NCI-H2029 treated with DMSO at 0.1 percent for 48 hours (cell line): ENCODE measurements around the gene HOMER2.
"Not testable (repeated sequence)": the region's sequence is repeated elsewhere in the genome, so short reads cannot be mapped to it uniquely, and the experiment has no call there.

Experiments used
- DNase-seq: peaks from one replicate; lab custom pipeline; 2025; lab: John Stamatoyannopoulos, UW

The HOMER2 gene

DNA sequence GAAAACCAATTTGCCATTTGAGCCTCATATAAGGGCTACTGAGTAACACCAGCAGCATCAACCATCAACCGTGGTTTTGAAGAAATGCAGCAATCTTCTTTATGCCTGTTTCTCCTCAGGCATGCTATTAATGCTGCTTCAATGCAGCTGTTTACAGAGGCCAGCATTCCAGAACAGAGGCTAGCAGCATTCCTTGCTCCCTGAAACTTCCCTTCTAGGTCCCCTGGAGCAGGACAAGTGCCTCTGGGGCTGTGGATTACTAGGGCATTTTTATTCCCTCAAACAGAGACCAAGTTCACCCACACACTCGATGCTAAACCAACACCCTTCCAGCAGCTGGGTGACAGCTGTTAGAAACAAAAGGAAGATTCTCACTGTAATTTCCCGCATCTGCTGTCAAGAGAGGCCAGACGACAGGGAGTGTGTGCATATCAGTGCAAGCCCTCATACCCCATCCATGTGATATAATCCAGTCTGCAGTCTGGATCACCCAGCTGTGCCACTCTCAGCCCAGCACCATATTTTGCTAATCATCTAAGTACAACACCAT lies 57.5 kb downstream of the HOMER2 start:
- no peak for DNase-seq

DNA sequence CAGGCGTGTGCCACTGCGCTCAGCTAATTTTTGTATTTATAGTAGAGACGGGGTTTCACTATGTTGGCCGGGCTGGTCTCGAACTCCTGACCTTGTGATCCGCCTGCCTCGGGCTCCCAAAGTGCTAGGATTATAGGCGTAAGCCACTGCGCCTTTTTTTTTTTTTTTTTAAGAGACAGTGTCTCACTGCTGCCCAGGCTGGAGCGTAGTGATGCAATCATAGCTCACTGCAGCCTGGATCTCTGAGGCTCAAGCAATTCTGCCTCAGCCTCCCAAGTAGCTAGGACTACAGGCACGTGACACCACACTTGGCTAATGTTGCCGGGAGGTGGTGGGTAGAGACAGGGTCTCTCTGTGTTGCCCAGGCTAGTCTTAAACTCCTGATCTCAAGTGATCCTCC lies 59.0 kb downstream of the HOMER2 start:
- not testable (repeated sequence) for DNase-seq

DNA sequence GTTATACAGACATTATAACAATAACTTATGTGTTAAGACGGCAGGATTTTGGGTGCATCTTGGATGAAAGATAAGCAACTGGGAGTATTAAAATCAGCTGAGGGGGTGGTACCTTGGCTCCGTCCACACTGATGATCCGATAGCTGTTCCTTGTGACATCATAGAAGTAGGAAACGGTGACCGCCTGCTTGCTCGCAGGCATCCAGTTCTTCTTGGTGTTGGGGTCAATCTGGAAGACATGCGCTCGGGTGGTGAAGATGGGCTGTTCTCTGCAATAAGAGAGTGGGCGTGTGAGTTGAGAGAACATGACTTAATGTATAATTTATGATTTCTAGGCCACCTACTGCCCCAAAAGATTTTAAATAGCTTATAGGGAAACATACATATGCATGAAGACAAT lies 59.9 kb downstream of the HOMER2 start:
- no peak for DNase-seq

DNA sequence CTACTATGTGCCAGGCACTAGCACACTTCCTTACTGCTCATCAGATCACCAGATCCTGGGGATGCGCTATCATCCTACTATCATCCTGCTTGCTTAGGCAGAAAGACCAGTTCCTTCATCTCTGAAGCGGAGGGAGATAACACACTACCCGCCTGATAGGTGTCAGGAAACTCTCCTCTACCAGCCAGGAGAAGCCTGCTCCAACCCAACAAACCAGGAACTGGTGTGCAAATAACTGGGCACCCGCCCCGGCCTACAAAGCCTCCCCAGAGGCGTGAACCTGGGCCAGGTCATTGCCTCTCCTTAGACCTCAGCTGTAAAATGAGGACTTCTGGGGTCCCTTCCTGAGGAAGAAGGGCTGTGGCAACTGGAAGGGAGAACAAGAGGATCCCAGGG lies 61.5 kb downstream of the HOMER2 start:
- DNase-seq = no peak

DNA sequence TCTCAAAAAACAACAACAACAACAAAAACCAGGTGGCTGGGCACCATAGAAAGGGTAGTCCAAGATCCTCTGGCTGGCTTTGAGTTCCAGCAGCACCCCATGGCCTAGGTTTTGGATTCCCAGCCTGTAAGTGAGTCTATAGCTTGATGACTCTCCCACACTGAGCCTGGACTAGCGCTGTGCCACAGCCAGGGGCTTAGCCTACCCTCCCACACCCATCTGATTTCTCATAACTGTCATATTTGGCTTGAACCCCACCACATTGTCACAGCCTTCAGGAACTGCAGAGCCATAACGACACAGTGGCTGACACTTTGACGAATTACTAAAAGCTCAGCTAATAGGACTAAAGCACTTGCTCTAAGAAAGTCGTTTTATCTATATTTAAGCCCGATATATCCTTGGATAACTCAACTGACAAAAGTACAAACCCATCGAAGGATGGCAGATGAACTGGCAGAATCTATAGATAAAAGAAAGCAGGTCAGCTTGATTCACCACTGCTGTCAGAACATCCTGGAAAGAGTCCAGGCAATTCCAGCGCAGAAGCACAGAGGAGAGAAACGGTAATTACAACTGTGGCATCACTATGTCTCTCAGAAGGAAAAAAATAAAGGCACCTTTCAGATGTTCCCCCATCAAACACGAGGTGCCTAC lies 62.1 kb downstream of the HOMER2 start:
- no peak for DNase-seq

DNA sequence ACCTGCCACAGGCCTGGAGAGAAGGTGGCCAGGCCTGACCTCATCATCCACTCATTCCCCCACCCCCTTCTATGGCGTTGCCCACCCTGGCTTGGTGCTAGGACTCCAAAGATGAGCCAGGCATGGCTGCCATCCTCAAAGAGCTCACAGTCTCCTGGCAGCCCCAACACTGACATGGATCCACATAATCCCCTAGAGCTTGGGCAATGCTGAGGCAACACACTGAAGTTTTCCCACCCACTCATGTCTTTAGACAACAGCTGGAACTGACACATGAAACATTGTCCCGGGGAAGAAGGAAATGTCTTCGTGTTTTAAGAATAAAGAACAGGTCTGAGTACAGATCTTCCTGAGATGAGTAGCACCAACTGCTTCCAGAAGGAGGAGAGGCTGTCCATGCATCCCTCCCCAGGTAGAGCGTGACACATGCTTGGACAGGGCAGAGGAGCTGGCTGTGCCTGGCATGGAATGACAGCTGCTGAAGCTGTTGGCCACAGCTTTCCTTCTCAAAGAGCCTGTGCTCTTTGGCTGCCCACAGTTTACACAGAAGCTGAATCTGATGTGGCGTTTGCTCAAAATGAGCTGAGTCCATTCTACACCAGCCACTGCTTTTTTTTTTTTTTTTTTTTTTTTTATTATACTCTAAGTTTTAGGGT lies 70.1 kb downstream of the HOMER2 start:
- no peak for DNase-seq

DNA sequence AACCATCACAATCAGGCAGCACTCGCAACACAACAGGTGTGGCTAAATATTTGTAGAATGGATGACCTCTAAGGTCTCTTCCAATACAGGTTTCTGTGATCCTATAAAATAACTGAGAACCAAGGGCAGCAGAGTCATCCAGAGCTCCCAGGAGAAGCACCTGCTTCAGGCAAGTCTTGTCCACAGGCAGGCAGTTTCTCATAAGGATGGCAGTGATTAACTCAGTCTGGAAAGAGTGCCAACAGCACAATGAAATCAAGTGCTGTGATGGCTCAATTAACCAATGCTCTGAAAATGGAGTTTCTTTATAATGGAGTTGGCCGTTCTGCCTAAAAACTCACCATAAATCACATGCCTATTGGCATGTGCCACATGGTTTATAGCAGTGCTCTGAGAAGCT lies 70.8 kb downstream of the HOMER2 start:
- no peak for DNase-seq

DNA sequence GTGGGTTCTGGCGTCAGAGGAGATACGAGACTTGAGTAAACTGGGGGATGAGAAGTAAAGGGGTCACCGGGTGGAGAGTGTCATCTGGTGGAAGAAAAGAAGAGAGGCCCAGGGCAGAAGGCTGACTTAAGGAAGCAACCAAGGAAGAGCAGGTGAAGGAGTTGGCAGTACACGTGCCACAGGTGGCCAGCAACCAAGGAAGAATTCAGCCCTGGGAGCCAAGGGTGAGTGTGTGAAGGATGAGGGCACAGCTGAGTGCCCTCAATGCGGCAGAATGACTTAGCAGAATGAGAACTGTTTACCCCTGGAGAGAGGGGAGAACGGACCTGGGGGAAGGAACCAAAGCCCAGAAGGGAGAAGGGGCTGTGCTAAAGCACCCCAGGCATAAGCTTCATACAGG lies 71.8 kb downstream of the HOMER2 start:
- DNase-seq = no peak

DNA sequence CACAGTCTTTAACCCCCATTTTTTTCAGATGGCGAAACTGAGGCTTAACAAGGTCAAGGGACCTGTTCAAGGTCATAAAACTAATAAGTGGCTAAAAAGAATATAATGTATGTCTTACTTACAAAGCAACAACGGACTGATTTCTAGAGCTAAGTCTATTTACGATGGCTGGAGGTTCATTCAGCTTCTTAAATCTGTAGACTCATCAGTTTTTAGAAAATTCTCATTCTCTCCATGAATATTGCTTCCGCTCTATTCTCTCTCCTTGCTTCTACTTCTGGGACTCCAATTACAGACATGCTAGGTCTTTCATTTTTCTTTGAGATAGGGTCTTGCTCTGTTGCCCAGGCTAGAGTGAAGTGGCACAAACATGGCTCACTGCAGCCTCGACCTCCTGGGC lies 74.2 kb downstream of the HOMER2 start:
- no peak for DNase-seq

DNA sequence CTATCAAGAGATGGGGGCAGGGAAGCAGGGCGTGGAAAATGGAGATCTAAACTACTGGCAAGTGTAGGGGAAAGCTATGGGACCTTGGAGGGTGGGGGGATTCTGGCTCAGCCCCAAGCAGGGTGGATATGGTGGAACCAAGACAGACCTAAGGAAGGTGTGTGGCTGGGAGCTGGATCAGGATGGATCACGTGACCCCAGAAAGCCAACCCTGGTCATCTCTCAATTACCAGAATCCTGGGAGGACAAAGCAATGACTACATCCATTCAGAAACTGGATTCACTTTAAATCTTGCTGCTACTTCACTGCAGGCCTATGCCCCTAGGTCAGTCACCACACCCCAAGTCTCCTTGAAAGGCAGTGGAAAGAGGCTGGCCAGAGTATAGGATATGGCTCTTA lies 74.7 kb downstream of the HOMER2 start:
- DNase-seq = no peak

DNA sequence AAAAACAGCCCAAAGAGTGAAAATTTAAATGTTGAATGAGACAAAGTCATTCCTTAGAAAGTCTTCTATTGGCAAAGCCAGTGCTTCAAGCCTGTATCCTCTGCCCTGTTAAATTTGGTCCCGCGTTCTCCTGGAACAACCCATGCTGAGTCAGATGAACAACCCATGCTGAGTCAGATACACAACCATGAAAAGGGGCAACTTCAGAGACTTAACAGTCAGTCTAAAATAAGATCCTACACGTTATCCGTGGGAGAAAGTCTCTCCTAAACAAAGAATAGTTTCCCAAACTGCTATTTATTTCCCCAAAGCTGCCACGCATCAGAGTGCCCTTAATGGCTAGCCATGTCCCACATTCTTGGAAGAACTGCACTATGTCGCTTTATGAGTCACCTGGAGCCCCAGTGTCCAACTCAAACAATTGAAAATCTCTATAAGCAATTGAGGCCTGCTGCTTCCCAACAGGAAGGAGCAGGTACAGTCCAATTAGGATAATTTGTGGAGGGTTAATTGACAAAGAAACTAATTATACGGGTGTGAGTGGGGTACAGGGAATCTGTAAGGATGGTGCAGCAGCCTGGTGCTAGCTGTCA lies 77.0 kb downstream of the HOMER2 start:
- DNase-seq = no peak

DNA sequence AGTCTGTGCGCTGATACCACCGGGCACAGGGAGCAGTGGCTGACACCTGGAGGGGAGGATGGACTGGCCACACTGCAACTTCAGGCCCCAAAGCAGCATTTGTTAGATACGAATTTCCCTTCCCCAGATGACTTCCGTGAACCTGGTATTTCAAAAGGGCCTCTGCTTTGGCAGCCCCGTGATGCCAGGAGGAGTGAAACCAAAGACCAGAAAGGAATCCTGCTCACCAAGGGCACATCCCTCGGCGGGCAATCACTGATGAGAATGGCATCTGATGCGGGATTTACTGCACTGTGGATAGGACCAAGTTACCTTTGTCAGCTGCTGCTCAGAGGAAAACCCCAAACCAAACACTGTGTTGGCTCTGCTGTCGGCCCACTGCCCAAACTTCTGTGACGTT lies 77.6 kb downstream of the HOMER2 start:
- DNase-seq = no peak

DNA sequence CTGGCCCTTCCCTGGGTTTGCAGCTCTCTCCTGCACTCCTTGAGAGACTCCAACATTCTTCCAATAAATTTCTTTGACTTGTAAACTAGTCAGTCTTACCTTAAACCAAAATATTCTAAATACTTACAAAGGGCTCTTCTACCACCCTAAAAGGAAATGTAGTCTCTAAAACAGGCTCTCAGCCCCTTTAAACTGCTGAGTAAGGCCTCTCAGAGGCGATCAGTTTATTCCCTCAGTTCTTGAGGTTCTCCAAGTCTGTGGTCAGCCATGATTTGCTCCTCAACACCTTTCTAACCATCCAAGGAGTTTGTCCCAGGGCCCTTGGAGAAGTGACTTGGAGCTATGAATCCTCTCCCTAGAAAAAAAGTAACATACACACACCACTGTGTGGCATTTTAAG lies 78.3 kb downstream of the HOMER2 start:
- no peak for DNase-seq

DNA sequence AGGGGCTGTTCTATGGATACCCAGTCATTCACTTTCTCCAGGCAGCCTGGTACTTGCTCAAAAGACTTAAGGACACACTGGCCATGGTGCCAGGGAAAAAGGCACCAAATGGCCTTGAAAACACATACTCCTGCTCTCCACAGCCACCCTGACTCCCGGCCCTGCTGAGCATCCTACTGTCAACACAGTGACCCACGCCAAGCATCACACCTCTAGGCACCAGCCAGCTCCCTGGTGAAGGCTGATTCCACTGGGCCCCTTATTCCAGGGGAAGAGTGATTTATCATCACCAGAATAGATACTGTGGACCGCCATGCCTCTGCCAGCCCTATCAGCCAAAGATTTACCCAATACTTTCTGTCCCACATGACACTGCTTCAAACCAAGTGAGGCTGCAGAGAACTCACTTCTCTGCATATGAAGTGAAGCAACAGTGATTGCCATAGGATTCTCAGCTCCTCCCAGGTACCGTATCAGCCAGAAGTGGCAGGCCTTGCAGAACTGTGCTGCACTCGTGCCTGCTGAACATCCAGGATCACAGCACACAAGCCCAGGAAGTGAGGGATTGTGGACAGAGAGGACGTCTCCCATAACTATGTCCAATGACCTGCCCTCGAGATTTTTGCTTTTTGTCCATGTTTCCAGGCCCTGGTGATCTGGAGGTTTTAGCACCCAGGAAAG lies 79.4 kb downstream of the HOMER2 start:
- DNase-seq = no peak

DNA sequence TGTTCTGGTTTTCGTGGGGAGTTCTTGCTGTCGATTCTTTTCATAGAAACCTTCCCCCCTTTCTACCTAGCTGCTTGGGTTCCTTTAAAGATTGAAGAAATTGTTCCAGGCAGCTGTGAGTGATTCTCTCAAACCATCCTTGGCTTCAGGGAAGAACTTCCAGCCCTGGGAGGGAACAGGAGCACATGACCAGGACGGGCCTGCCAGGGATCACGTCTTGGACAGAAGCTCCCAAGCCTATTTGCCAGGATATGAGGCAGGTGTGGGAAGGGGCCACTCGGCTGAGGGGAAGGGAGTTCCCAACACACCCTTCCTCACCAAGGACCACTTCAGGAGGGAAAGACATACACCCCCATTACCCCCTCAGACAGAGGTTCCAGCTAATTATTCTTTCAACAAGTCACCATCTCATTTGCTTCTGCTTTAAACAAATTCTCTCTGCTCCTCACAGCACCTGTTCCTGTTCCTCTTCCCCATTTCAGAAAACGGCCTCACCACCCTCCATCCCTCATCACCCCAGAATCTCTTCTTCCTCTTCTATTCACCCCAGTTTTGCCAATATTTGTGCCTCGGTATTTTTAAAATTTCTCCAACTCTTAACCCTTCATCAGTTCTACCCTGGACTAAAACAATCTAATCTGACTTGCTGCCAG lies 80.6 kb downstream of the HOMER2 start:
- DNase-seq = no peak

DNA sequence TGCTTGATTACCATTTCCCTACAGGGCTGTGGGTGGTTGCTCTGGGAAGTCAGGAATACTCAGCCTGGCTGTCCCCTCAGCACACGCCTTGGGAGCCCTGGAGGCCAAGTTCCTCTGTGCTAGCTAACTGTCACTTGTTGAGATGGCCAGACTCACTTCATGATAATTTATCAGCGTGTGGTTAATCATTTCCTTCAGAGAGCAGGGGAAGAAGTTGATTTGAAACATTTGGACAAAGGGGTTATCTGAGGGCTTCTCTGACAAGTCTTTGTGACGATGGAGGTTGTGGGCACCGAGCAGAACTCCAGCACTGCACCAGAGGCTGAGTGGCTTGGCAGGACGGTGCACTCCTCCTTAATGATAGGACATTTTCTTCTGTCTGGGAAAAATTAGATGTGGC lies 81.2 kb downstream of the HOMER2 start:
- DNase-seq = no peak

DNA sequence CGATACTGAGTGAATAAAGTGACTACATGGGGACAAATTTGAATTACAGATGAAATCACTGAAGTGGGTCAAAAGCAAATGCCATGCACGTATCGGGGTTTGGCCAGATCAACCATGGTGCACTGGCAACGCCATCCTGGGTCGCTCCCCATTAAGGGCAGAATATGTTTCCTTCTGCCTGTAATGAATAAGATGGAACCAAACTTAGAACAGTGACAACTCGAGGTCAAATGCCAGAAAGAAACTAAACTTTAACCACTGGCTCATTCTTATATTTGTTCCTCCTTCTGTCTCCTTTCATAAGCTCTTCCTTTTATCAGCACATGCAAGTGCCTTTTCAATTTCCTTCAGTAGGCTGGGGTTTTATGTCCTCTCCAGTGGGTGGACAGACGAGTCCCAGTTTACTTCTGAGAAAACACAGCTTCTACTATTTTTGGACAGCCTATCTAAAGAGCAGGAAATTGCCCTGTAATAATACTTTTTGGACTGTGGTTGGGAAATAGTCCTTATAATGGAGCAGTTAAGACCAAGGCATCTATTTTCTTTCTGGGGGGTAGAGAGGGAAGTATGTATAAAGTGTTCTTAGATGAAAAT lies 81.7 kb downstream of the HOMER2 start:
- DNase-seq = no peak

DNA sequence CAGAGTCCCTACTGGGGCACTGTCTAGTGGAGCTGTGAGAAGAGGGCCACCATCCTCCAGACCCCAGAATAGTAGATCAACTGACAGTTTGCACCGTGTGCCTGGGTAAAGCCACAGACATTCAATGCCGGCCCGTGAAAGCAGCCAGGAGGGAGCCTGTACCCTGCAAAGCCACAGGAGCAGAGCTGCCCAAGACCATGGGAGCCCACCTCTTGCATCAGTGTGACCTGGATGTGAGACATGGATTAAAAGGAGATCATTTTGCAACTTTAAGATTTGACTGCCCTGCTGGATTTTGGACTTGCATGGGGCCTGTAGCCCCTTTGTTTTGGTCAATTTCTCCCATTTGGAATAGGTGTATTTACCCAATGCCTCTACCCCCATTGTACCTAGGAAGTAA lies 86.5 kb downstream of the HOMER2 start:
- DNase-seq = not testable (repeated sequence)

DNA sequence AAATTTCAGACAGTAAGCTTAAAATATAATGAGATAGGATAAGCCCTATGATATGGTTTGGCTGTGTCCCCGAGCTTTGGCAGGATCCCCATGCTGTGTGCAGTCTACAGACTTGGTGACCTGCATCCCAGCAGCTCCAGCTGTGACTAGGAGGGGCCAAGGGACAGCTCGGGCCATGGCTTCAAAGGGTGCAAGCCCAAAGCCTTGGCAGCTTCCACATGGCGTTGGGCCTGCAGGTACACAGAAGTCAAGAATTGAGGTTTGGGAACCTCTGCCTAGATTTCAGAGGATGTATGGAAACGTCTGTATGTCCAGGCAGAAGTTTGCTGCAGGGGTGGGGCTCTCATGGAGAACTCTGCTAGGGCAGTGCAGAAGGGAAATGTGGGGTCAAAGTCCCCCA lies 86.9 kb downstream of the HOMER2 start:
- DNase-seq = not testable (repeated sequence)

DNA sequence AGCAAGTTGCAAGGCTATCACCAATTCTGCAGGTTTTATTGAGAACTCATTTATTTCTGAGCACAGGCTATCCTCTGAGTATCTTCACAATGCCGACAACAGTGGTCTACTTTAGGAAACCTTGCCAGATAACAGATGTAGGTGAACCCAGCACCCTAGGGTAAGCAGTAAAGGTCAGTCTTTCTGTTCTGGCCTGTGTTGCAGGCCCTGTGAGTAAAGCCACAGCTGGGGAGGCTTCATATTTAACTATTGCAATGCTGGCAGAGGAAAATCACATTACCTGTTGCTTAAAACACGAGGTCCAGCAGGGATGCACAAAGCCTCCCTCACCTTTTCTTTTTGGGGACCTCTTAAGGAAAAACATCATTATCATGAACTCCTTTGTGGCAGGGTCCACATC lies 87.6 kb downstream of the HOMER2 start:
- no peak for DNase-seq

DNA sequence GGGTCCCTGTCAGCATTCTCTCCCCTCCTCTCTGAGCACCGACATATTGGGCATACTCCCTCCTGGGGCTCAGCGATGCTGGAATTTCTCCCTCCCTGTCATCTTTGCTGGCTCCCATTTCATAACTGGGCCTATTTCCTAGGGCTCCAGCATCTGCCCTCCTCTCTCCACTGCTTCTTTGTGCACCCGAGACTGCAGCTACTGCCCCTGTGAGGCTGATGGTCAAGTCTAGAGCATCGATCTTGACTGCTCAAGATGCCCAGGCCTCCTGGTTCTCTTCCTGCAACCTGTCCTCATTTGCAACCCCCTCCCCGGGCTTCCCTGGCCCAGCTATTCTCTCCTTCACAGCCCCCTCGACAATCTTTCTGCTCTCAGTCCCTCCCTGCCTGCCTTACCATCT lies 89.6 kb downstream of the HOMER2 start:
- no peak for DNase-seq

DNA sequence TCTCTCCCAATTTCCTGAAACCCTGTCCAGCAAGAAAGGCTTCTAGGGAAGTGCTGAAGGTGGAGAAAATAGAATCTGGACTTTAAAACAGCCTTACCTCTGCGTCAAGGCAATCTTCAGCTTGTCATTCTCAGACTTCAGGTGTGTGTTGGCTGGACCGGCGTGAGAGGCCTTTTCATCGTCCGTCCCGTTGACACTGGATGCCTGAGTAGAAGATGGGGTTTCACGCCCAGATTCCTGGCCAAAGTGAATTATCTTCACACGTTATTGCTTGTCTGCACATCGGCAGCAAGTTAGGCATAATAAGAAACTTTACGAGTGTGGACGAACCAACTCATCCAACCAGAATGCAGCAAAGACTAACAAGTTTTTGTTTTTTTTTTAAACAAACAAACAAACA lies 93.6 kb downstream of the HOMER2 start:
- DNase-seq = no peak
